Liver (tissue), 3 donors: ENCODE measurements around the gene SLC35C1.

Experiments
- CTCF ChIP-seq: fragments of 150-350 bp; IDR thresholded peaks from 2 replicates; pipeline ENCODE4 v1.5.1; 2017; ENCODE audit warnings: improper control_type of control experiment, low read depth, low read length; ENCODE audit not compliant: missing input control
- FOXA1 ChIP-seq: IDR thresholded peaks from 2 replicates; pipeline ENCODE4 v1.6.1; 2016; ENCODE audit warnings: antibody characterized with exemption
- FOXA2 ChIP-seq: IDR thresholded peaks from 2 replicates; pipeline ENCODE4 v1.6.1; 2016; ENCODE audit warnings: antibody characterized with exemption
- GABPA ChIP-seq, 2 donors: IDR thresholded peaks in 1 of 2; conservative IDR thresholded peaks in 1 of 2; 2 replicates each; pipeline ENCODE4 v1.6.1; 2016; ENCODE audit warnings: antibody characterized with exemption in 2 of 2, mild to moderate bottlenecking in 1 of 2, moderate library complexity in 1 of 2
- JUND ChIP-seq, 2 donors: IDR thresholded peaks; 2 replicates each; pipeline ENCODE4 v1.6.1; 2016; ENCODE audit warnings: antibody characterized with exemption in 2 of 2
- MAX ChIP-seq: IDR thresholded peaks from 2 replicates; pipeline ENCODE4 v1.6.1; 2016; ENCODE audit warnings: antibody characterized with exemption
- YY1 ChIP-seq: IDR thresholded peaks from 2 replicates; pipeline ENCODE4 v1.6.1; 2016; ENCODE audit warnings: antibody characterized with exemption, mild to moderate bottlenecking
- TF ChIP-seq, protein P1 (sequence below): IDR thresholded peaks from 2 replicates; pipeline ENCODE4 v1.6.1; 2016; ENCODE audit warnings: antibody characterized with exemption
- donor health status: healthy.
- donor health status: healthy.

DNA sequence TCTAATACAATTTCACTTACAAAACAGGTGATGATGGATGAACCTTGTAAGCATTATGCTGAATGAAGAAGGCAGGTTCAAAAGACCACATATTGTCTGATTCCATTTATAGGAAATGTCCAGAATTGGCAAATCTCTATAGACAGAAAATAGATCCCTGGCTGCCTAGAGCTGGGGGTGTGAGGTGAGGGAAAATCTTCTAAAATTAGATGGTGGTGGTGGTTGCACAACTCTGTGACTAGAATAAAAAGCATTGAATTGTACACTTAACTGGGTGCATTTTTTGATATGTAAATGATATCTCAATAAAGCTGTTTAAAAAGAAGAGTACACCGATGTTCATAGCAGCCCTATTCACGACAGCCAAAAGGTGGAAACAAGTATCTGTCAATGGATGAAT is 25.6 kb downstream of the SLC35C1 start:
- TF ChIP-seq CTCF: no peak
- TF ChIP-seq JUND (IDR thresholded peaks at IDR 0.05): no peak
- TF ChIP-seq, protein P1, sequence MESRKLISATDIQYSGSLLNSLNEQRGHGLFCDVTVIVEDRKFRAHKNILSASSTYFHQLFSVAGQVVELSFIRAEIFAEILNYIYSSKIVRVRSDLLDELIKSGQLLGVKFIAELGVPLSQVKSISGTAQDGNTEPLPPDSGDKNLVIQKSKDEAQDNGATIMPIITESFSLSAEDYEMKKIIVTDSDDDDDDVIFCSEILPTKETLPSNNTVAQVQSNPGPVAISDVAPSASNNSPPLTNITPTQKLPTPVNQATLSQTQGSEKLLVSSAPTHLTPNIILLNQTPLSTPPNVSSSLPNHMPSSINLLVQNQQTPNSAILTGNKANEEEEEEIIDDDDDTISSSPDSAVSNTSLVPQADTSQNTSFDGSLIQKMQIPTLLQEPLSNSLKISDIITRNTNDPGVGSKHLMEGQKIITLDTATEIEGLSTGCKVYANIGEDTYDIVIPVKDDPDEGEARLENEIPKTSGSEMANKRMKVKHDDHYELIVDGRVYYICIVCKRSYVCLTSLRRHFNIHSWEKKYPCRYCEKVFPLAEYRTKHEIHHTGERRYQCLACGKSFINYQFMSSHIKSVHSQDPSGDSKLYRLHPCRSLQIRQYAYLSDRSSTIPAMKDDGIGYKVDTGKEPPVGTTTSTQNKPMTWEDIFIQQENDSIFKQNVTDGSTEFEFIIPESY: no peak
- no peak for TF ChIP-seq GABPA (IDR thresholded peaks at IDR 0.05 in 1 of 2, conservative IDR thresholded peaks at IDR 0.05 in 1 of 2)
- no peak for TF ChIP-seq FOXA2
- no peak for TF ChIP-seq FOXA1
- TF ChIP-seq YY1: no peak
- TF ChIP-seq MAX: no peak
